Suppressor macrophage (primary cell): ENCODE data around the gene GTSE1.
A peak's percentile ranks its signal among the peaks of the same experiment; 100 is the strongest.

Experiments
- DNase-seq, 4 experiments: peaks; one replicate each; pipeline ENCODE4 v3.0.0-alpha.2; 2020 to 2022

The GTSE1 gene

DNA sequence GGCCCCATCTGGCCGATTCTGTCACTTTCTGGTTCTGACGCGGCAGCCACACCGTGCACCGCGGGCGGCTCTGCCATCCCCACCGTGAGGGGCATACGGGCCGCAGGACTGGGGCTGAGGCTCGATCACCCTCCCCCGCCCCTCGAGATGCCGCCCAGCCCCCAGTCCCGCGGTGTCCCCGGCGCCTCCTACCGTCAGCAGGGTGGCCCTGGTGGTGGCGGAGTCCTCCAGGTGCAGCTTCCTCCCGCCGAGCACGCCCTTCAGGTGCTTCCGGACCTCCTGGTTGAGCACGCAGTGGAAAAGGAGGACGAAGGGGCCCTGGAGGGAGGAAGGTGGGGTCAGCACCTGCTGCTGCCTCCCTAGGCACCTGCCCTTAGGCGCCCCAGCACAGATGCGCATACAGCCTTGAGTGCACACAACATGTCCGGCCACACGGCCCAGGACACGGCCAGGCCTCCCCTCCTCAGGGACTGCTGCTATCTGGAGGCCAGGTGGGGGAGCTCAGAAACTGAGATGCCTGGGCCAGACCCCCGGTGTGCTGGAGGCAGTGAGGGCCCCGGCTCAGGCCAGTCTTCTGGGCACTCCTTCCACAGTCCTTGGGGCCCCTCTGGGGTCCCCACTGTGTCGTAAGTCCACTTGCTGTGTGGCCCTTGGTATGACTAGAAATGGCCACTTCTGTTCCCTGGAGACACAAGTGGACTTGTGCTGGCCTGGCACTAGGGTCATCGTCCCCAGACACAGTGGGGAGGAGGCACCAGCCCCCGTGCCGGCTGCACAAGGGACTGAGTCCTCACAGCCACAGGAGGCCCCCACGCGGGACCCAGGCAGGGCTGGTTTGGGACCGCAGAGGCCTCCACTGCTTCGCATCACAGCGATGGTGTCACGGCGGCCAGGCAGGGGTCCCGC is 70.4 kb downstream of the GTSE1 start:
- DNase-seq: no peak

DNA sequence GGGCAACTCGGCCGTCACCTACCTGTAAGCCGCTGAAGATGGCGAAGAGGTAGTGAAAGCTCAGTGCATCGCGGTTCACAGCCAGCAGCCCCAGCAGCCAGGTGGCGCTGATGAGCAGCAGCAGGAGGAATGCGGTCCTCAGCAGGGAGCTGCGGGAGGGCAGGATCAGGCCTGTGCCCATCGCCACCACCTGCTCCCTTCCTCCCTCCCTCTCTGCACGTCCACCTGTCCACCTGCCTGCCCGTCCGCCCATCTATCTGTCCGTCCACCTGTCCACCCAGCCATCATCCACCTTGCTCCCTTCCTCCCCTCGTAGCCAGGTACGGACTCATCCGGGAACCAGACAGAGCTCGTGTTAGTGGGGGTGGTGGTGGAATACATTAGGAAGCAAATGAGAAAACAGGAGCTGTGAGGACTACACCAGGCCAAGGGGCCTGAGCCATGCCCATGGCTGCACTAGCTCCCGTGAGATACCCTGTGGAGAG is 71.1 kb downstream of the GTSE1 start:
- DNase-seq: peak; percentile 74 to 89 (median 82)

DNA sequence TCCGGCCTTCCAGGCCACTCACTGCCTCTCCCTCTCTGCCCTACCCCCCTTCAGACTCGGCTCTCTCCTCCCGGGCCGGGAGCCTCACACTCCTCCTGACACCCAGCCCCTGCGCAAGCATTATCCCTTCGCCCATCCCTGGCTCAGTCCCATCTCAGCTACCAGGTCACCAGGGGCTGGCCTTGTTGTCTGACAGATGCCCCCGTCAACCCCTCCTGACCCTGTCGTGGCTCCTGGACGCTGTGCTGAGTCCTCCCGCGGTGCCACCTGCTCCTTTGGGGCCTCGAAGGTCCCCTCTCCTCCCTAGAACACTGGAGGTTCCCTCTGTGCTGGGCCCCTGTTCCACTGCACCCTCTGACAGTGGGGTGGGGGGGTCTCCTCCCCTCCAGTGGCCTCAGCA is 71.8 kb downstream of the GTSE1 start:
- DNase-seq: no peak

DNA sequence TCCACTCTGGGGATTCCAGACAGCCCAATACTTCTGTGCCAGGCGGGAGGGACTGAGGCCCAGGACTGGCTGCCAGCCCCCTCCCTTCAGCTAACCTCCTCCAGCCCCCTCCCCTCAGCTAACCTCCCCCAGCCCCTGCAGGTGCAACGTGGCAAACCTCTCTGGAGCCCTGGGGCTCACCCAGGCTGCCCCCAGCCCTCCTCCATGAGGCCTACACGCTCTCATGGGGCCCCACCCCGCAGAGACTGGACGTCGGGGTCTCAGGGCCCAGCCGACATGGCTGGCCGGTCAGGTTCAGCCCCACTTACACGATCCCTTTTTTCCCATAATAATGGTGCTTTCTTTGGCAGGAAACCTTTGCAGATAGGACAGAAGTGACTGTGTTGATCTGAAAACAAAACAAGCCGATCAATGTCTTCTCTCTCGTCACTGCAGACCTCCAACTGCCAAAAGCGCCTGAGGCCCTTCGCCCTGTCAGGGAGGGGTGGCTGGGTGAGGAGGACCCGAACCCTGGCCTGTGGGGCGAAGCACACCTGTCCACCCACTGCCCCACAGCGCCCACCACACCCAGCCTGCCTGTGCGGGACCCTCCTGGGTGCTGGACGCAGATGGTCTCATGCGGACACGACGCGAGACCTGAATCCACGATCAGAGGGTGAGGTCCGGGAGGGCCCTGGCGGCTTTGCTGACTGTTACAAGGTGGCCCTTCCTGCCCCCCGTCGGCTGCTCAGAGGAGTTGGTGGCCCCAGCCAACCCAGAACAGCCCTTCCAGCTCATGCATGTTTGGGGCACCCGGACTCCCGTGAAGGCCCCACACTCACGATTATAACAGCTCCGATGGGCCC is 72.4 kb downstream of the GTSE1 start:
- DNase-seq: no peak

DNA sequence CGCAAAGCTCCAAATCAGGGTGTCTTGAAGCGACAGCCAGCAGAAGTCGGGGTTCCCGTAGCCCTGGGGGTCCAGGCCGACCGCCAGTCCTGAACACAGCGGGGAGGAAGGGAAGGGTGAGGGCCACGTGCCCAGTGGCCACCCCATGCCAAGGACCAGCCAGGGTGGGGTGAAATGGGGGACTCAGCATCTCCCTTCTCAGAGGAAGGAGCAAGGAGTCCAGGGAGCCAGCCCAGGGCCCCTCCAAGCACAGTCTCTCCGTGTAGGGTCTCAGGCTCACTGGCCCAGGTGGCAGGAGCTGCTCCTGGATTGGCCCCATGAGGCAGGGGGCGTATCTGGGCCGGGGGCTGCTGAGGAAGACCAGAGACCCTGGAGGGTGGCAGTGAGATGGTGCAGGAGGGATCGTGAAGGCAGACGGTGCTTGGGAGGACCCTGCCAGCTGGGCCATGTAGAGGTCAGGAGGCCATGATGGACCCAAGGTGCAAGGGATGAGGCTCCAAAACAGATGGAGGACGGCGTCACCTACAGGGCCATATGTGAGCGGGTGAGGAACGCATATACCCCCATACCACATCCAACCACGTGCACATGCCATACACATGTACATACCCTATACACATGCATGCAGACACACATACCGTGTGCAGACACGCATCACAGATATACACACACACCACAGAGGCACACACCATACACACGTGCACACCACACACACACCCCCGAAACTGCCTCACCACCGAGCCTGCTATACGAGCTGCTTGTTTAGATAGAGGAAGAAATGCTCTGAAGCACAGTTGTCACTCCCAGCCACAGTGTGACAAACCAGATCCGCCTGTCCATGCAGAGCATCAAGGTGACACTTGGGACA is 73.3 kb downstream of the GTSE1 start:
- no peak for DNase-seq

DNA sequence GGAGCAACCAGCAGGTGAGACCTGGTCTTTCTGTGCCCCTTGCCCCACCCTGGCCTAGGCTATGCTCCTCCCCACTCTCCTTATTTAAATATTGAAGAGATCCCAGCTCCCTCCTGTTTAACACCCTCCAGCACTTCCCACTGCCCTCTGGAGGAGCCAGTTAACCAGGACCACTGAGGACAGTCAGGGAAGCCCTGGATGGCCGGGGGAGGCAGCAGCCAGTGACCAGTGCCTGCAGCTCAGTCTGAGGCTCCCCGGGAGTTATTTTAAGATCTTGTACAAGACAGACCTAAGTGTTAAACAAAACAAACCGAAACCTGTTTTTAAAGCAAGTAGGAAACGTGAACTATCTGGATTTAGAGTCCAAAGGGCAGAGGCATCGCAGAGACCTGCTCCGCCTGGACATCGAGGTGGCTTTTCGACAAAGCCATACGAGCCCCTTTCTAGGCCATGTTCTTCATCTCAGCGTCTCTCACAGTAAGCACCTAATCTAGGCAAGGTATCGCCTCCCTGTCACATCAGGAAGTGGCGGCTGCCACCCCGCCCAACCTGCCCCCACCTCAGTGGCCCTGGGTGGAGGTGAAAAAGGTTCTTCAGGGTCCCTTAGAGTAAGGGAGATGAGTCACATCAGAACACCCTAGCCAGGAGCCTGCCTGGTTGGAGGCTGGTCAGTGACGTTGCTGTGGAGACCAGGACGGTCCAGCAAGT is 74.1 kb downstream of the GTSE1 start:
- no peak for DNase-seq

DNA sequence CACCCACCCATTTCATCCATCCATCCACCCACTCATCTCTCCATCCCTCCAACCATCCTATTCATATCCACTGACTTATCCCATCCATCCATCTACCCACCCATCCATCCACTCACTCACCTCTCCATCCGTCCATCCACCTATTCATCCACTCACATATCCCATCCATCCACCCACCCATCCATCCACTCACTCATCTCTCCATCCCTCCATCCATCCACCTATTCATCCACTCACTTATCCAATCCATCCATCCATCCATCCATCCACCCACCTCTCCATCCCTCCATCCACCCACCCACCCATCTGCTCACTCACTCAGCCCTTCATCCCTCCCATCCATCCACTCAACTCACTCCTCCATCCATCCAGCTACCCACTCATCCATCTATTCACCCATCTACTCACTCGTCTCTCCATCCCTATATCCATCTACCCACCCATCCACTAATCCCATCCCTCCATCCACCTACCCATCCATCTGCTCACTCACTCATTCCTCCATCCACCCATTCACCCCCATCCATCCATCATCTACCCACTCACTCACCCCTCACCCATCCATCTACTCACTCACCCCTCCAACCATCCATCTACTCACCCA is 75.1 kb downstream of the GTSE1 start:
- DNase-seq: no peak

DNA sequence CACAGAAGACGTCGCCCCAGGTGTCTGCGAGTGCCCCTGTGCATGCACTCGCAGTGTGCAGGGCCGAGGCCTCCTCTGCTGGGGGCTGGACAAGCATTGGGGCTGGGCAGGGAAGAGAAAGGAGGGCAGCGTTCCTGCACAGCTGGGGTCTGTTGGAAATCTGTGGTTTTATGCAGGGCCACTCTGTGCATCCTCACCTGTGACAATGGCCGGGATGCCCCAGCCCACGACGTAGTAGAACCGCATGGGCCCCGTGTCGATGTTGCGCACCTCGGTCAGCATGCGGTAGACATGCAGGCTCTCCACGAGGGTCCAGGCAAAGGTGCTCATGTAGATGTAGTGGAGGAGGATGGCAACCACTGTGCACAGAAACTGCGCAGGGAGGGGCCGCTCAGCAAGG is 76.0 kb downstream of the GTSE1 start:
- DNase-seq: no peak

DNA sequence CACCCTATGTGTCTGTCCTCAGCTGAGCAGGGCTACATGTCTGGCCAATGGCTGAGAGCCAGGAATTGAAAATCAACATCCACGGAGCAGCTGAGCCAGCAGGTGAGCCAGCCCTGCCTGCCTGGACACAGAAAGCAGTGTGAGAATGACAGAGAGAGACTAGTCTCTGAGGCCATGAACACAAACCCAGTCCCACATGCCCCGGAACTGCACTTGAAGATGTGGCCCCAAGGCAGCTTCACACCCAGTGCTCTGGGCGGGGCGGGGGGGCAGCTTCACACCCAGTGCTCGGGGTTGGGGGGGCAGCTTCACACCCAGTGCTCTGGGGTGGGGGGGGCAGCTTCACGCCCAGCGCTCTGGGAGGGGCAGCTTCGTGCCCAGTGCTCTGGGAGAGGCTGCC is 76.5 kb downstream of the GTSE1 start:
- DNase-seq: no peak

DNA sequence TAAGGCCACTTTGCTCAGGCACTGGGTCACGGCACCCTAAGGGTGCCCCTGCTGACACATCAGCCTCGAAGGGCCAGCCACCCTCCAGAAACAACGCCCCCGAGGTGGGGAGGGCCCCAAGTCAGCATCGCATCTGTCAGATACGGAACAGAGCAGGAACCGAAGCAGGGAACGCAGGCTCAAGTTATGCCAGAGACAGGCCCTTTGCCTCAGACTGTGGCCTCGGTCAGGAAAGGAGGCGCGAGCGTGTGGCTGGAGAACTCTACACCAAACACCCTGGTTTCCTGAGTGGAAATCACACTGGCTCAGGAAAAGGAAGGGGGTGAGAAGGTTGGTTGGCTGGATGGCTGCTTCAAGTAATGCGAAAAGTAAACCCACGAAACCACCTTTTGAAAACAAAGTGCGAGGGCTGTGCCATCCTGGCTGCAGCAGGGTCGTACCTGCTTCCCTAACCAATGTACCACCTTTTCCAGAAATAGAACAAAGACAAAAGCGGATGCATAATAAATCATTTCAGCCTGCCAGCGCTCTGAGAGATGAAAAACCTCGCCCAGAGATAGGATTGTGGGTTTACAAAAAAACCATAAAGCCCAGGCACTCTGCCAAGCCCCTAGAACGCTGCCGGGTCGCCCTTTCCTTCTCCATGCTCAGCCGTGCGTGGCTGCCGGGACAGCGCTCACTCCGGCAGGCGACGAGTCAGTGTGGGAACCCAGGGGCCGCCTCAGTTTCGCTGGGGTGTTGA is 77.4 kb downstream of the GTSE1 start:
- peak in 1 of 4 experiments; percentile 19 for DNase-seq

DNA sequence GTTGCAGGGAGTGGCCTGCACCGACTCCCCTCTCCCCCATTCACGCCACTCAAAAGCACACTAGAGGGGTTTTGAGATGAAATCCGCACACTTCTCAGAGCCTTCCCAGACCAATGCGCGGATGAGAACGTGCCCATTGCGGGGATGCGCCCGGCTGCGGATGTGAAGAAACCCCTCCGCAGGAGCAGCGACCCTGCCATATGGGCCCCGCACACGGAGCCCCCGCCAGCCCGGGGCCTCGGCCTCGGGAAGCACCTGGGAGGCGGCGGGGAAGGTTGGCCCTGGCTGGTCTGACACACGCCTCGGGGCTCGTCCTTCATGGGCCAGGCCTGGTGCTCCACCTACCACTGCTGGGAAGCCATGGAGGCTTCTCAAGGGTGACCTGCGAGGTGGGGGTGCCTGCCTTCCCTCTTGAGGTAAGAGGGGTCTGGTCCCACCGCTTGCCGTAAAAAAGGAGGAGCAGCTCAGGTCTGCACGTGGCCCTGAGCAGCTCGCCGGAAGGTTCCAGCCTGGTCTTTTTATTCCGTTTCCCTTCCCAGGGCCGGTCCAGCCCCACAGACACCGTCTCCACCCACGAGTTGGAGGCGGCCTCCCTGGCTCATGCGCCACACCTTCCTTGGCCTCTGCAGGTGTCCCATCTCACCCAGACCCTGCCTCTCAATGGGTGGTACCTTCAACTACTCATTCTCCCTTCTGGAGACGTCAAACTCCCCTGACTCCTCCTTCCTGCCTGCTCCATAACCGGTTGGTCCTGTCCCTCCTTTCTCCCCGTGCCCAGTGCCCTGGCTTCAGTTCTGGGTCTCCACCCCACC is 78.2 kb downstream of the GTSE1 start:
- DNase-seq: no peak

DNA sequence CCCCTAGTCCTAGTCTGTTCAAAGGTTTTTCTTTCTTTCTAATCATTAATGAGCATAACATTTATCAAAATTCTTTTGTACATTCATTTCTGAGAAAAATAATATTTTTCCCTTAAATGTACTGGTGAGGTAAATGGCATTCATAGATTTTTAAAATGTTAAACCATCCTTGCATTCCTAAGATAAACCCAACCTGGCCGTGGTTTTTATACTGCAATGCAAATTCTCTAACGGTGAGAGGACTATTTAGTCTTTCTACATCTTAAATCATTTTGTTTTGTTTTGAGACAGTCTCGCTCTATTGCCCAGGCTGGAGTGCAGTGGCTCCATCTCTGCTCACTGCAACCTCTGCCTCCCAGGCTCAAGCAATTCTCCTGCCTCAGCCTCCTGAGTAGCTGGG is 79.4 kb downstream of the GTSE1 start:
- DNase-seq: no peak

DNA sequence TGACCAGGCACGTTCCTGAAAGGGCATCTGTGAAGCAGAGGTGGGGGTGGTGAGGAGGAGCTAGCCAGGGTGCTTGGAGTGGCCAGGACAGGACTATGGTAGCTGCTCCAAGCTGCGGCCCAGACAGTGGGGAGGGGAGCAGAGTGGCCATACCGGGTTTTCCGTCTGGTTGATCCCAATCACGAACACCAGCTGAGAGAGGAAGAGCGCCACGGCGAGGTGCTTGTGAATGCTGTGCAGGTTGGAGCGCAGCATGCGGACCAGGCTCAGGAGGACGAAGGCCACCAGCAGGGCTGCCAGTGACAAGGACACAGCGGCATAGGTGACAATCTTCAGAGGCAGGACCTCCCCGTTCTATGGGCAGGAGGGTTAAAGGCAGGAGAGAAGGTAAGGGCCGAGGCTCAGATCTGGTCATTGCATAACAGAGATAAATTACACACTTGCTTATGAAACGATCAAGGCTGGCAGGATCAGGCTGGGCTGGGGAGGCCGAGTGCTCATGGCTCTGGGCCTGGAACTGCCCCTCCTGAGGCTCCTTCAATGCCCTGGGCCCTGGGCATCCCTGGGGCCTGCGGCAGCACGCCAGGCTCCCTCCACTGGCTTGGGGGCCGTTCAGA is 80.3 kb downstream of the GTSE1 start:
- no peak for DNase-seq

DNA sequence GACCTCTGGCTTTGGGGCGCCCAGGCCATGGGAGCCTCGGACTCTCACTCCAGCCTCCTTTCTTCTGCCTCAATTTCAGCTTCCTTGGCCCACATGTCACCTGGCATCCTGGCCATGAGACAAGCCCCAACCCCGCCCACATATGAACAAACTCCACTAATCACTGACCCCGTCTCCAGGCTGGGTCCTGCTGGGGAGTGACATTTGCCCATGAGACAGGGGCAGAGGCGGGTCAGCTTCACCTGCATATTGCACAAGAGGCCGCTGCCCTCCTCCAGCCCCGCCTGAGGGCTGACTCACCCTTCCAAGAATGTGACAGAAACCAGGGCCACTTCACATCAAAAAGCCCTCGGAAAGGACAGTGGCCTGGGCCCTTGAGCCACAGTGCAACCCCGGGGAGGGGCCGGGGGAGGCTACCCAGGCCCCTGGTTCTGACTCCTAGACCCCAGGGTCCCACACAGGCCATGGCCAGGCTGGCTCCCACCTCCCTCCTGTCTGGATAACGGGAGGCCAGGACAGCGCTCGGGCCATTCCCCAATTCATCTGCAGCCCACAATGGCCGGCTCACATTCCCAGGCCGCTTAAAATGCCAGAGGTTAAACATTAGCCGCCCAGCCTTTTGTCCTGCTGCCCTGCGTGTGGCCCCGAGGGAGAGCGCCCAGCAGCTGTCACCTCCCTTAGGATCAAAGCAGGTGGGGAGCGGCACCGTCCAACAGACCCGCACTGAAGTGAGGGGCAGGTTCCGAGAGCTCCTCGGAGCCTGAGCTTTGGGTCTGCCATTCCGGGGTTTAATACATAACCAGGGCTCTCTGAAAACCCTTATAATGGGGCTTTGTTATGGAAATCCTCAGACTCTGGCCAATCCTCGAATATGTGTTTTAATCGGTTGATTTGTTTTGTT is 81.1 kb downstream of the GTSE1 start:
- DNase-seq: peak in 3 of 4 experiments; percentile 12 to 32 (median 16)

DNA sequence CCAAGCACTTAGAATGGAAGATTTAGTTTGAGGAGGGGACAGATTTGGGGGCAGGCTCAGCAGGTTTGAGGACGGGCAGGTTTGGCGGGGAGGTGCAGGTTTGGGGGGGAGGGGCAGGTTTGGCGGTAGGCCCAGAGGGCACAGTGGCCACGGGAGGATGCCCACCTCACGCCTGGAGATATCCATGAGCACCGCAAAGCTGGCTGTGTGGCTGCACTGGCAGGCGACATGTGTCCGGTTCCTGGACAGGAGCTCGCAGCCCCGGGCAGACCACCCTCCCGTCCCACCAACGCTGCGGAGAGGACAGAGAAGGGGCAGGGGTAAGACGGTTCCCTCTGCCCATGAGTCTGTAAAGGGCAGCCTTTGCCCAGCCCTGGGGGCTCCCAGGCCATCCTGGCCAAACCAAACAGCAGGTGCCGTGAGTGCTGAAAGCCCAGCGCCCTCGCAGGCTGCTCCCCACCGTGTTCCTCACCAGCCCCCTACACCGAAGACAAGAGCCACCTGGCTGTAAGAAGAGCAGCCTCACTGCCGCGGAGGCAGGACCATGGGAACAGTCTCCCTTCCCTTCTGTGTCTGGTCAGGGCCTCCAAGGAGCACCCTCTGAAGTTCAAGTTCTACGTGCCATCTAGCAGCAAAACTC is 81.9 kb downstream of the GTSE1 start:
- DNase-seq: no peak

DNA sequence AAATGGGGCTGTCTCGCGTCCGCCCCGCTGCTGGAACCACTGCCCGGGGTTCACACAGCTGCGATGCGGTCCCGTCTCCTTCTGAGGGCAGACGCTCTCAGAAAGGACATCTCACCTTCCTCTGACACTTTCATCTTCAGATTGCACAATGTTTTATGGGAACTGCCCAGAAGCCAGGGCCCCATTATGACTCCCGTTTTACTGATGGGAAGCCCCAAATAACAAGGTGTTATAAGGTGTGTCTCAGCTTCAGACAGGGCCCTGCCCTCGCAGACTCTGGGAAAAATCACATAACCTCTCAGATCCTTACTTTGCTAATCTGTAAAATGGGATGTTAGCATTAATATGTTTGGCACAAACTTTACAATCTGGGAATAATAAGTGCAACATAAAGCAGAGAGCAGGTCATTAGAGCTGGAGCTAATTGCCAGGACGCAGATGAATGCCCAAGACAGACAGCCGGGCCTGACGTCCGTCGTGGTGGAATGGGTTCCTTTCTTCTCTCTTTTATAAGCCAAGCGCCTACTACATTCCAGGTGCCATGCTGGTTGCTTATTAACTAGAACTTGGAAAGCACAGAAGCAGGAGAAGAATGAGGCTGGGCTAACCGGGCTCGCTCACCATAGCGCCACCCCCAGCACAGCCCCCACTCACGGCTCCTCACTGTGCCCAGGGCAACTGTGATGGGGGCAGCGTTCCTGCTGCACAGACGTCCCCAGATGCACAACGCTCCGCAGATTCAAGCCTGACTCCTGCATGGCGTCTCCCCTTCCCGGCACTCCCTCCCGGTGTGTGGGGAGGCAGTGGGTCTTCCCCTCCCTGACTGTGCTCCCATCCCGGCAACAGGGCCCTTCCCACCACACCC is 82.6 kb downstream of the GTSE1 start:
- no peak for DNase-seq

DNA sequence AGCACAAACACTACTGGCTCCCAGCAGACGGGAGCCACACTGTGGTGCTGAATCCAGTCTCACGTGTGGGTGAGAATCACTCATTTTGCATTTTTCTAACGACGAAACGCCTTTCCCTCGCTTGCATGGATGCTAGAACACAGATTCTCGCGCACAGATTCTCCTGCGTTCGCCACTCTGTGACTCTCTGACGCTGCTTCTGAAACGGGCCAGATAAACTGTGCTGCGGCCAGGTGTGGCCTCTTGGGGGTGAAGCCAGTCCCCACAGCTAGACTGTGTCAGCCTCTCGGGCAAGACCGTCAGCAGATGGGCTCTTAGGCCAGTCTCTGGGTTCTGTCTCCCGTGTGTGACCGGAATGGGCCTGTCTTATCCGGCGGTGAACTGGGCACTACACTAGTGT is 83.4 kb downstream of the GTSE1 start:
- DNase-seq: no peak
